Measurements from ENCODE around the gene PARVB. TPM values are rescaled to one million over a fixed set of nuclear protein-coding genes. Genes with fewer than 3 reads are reported as not detected.

PARVB gene
- total and polyA plus RNA-seq, 10 of the 15 experiments (the other 5 are each of a cell fraction or from before 2014, with no cell fraction given), result 5.2 to 264 (median 76.0) TPM

- TF ChIP-seq, protein P1, sequence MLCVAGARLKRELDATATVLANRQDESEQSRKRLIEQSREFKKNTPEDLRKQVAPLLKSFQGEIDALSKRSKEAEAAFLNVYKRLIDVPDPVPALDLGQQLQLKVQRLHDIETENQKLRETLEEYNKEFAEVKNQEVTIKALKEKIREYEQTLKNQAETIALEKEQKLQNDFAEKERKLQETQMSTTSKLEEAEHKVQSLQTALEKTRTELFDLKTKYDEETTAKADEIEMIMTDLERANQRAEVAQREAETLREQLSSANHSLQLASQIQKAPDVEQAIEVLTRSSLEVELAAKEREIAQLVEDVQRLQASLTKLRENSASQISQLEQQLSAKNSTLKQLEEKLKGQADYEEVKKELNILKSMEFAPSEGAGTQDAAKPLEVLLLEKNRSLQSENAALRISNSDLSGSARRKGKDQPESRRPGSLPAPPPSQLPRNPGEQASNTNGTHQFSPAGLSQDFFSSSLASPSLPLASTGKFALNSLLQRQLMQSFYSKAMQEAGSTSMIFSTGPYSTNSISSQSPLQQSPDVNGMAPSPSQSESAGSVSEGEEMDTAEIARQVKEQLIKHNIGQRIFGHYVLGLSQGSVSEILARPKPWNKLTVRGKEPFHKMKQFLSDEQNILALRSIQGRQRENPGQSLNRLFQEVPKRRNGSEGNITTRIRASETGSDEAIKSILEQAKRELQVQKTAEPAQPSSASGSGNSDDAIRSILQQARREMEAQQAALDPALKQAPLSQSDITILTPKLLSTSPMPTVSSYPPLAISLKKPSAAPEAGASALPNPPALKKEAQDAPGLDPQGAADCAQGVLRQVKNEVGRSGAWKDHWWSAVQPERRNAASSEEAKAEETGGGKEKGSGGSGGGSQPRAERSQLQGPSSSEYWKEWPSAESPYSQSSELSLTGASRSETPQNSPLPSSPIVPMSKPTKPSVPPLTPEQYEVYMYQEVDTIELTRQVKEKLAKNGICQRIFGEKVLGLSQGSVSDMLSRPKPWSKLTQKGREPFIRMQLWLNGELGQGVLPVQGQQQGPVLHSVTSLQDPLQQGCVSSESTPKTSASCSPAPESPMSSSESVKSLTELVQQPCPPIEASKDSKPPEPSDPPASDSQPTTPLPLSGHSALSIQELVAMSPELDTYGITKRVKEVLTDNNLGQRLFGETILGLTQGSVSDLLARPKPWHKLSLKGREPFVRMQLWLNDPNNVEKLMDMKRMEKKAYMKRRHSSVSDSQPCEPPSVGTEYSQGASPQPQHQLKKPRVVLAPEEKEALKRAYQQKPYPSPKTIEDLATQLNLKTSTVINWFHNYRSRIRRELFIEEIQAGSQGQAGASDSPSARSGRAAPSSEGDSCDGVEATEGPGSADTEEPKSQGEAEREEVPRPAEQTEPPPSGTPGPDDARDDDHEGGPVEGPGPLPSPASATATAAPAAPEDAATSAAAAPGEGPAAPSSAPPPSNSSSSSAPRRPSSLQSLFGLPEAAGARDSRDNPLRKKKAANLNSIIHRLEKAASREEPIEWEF (IDR thresholded peaks at IDR 0.05; ENCODE audit: insufficient replicate concordance, low read depth, low read length), result peak; percentile 18
- TF ChIP-seq E2F4 (IDR thresholded peaks at IDR 0.05; ENCODE audit: low read depth, low read length) (no peak), NFYA (IDR thresholded peaks at IDR 0.05; ENCODE audit: borderline replicate concordance, low read depth, low read length) (no peak), ZBED1 (IDR thresholded peaks at IDR 0.05; ENCODE audit: borderline replicate concordance) (peak; percentile 84), ATF3 (IDR thresholded peaks at IDR 0.05; ENCODE audit: borderline replicate concordance, extremely low read depth, low read depth, low read length) (no peak), EZH2 (IDR thresholded peaks at IDR 0.05; ENCODE audit: borderline replicate concordance, control insufficient read depth, low read depth, low read length) (no peak), RAD21 (IDR thresholded peaks at IDR 0.05; ENCODE audit: insufficient read depth, low read depth, low read length) (0 out of 2 replicates have a peak, but pooled peaks have one; percentile 12), PBX3 (IDR thresholded peaks at IDR 0.05; ENCODE audit: insufficient replicate concordance, low read depth, low read length) (peak; percentile 87), ZNF217 (IDR thresholded peaks at IDR 0.05) (no peak; the same call in 1 of the 2 replicates)
- TF ChIP-seq, protein P2, sequence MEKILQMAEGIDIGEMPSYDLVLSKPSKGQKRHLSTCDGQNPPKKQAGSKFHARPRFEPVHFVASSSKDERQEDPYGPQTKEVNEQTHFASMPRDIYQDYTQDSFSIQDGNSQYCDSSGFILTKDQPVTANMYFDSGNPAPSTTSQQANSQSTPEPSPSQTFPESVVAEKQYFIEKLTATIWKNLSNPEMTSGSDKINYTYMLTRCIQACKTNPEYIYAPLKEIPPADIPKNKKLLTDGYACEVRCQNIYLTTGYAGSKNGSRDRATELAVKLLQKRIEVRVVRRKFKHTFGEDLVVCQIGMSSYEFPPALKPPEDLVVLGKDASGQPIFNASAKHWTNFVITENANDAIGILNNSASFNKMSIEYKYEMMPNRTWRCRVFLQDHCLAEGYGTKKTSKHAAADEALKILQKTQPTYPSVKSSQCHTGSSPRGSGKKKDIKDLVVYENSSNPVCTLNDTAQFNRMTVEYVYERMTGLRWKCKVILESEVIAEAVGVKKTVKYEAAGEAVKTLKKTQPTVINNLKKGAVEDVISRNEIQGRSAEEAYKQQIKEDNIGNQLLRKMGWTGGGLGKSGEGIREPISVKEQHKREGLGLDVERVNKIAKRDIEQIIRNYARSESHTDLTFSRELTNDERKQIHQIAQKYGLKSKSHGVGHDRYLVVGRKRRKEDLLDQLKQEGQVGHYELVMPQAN (conservative IDR thresholded peaks at IDR 0.05), result peak; percentile 71
- TF ChIP-seq, protein P3, sequence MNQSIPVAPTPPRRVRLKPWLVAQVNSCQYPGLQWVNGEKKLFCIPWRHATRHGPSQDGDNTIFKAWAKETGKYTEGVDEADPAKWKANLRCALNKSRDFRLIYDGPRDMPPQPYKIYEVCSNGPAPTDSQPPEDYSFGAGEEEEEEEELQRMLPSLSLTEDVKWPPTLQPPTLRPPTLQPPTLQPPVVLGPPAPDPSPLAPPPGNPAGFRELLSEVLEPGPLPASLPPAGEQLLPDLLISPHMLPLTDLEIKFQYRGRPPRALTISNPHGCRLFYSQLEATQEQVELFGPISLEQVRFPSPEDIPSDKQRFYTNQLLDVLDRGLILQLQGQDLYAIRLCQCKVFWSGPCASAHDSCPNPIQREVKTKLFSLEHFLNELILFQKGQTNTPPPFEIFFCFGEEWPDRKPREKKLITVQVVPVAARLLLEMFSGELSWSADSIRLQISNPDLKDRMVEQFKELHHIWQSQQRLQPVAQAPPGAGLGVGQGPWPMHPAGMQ (IDR thresholded peaks at IDR 0.05; ENCODE audit: borderline replicate concordance), result no peak
These were observed 1.3 kb downstream of the PARVB start (continued) for GRCh38 chr22:44025171-44026065.

Measured in GM12878 (cell line).